Fibroblast of pulmonary artery (primary cell): ENCODE data around the gene FASTK.

Experiments used
- DNase-seq: peaks from one replicate; pipeline ENCODE4 v3.0.0-alpha.2; 2010; ENCODE audit warnings: low read depth
- H3K4me3 ChIP-seq: replicated peaks from 2 replicates; pipeline ENCODE4 v1.5.1; 2011; ENCODE audit warnings: low read depth, mild to moderate bottlenecking, control low read depth, low read length, moderate library complexity
- CTCF ChIP-seq: IDR thresholded peaks from 2 replicates; pipeline ENCODE4 v1.5.1; 2011; ENCODE audit warnings: mild to moderate bottlenecking, control low read depth, low read length, inconsistent platforms; ENCODE audit errors: missing control alignments

FASTK gene

GRCh38 chr7:151070574-151070960 lies 10.0 kb downstream of the FASTK start:
- TF ChIP-seq CTCF, result no peak

GRCh38 chr7:151069841-151070573 lies 10.6 kb downstream of the FASTK start:
- no peak for TF ChIP-seq CTCF
- DNase-seq, result no peak
- no peak overlapping the region for H3K4me3 ChIP-seq

More at GRCh38 chr7:151070574-151070960, 10.0 kb downstream of the FASTK start:
- no peak overlapping the region for H3K4me3 ChIP-seq
- no peak for DNase-seq

- no peak for TF ChIP-seq CTCF
- no peak overlapping the region for H3K4me3 ChIP-seq
- DNase-seq, result no peak
Observed at GRCh38 chr7:151068069-151068773, 12.4 kb downstream of the FASTK start.

GRCh38 chr7:151066273-151066974 lies 14.2 kb downstream of the FASTK start:
- no peak for TF ChIP-seq CTCF
- no peak for DNase-seq
- H3K4me3 ChIP-seq, result no peak overlapping the region

- DNase-seq, result no peak
- TF ChIP-seq CTCF, result no peak
- no peak overlapping the region for H3K4me3 ChIP-seq
Observed at GRCh38 chr7:151065516-151065915, 15.1 kb downstream of the FASTK start.

GRCh38 chr7:151064993-151065392 lies 15.6 kb downstream of the FASTK start:
- no peak for TF ChIP-seq CTCF
- DNase-seq, result no peak
- no peak overlapping the region for H3K4me3 ChIP-seq
